Measurements from ENCODE around the gene USP10. TPM values are rescaled to one million over a fixed set of nuclear protein-coding genes. Genes with fewer than 3 reads are reported as not detected.

USP10 gene
- total RNA-seq, 1 experiment from 2014 or later = 203 TPM

DNA sequence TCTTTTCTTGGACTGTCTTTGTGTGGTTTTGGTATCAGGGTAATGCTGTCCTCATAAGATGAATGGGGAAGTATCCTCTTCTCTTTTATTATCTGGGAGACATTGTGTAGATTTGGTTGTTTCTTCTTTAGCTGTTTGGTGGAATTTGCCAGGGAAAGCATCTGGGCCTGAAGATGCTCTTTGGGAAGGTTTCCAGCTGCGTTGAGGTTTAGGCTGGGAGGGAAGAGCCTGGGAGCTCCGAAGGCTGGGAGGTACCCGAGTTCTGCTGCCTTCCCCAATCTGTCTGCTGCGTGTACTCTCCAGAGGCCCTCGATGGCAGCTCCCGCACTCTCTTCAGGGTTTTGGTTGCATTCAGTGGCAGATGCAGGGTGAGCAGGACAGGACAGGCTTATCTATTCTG is 94.4 kb downstream of the USP10 start:
- H3K23me2 ChIP-seq (ENCODE audit: insufficient read length, low read depth, low read length, poor library complexity, severe bottlenecking) = no peaks in the 10 kb centered on the region
- no CpG with 5 or more reads among the region's 6 CpGs for WGBS (ENCODE audit: extremely low coverage, insufficient read length, low lambda C conversion rate)
- H3K4me3 Mint-ChIP-seq = no peak overlapping the region
- H3K36me3 Mint-ChIP-seq (ENCODE audit: insufficient read depth in 1 of 3, low read depth in 3 of 3) = no peaks in the 10 kb centered on the region
- H2AFZ ChIP-seq (ENCODE audit: low read length) = no peak overlapping the region
- H4K91ac ChIP-seq (ENCODE audit: insufficient read length, low read depth, low read length) = no peak overlapping the region
- TF ChIP-seq, protein P1, sequence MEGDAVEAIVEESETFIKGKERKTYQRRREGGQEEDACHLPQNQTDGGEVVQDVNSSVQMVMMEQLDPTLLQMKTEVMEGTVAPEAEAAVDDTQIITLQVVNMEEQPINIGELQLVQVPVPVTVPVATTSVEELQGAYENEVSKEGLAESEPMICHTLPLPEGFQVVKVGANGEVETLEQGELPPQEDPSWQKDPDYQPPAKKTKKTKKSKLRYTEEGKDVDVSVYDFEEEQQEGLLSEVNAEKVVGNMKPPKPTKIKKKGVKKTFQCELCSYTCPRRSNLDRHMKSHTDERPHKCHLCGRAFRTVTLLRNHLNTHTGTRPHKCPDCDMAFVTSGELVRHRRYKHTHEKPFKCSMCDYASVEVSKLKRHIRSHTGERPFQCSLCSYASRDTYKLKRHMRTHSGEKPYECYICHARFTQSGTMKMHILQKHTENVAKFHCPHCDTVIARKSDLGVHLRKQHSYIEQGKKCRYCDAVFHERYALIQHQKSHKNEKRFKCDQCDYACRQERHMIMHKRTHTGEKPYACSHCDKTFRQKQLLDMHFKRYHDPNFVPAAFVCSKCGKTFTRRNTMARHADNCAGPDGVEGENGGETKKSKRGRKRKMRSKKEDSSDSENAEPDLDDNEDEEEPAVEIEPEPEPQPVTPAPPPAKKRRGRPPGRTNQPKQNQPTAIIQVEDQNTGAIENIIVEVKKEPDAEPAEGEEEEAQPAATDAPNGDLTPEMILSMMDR (conservative IDR thresholded peaks at IDR 0.05) = no peak
- no peaks in the 10 kb centered on the region for H3K27me3 Mint-ChIP-seq (ENCODE audit: low read depth)
- H3K27me3 ChIP-seq (ENCODE audit: insufficient read depth, low read length) = no peaks in the 10 kb centered on the region
- no peak overlapping the region for H3K14ac ChIP-seq (ENCODE audit: insufficient read depth, low read length)
- no peak overlapping the region for H3K4me2 ChIP-seq (ENCODE audit: insufficient read depth, insufficient read length, low read length)
- DNase-seq = no peak
- no peak overlapping the region for H4K8ac ChIP-seq (replicated peaks; ENCODE audit: insufficient read length, low read depth, low read length)
- H3K9me3 ChIP-seq (ENCODE audit: control insufficient read depth, low read depth, low read length) = no peaks in the 10 kb centered on the region
- no peak overlapping the region for H2BK12ac ChIP-seq (ENCODE audit: insufficient read length, low read depth, low read length)
- H3K79me2 ChIP-seq (ENCODE audit: insufficient read depth, low read length) = no peaks in the 10 kb centered on the region
- H3T11ph ChIP-seq (ENCODE audit: low read length) = no peak overlapping the region
- H2BK5ac ChIP-seq (ENCODE audit: insufficient read length, low read length) = no peak overlapping the region
- H3K4ac ChIP-seq (ENCODE audit: low read depth, low read length) = no peak overlapping the region
- H2BK120ac ChIP-seq (ENCODE audit: low read depth, low read length, poor library complexity, severe bottlenecking) = no peak overlapping the region
- no peak overlapping the region for H3K9ac ChIP-seq (ENCODE audit: extremely low read depth, insufficient read length, low read length)
- H3K23ac ChIP-seq (ENCODE audit: insufficient read length, low read depth, low read length) = no peak overlapping the region
- H3K27ac ChIP-seq (ENCODE audit: insufficient read length, low read depth, low read length) = no peak overlapping the region
- no peaks in the 10 kb centered on the region for H3K9me3 Mint-ChIP-seq
- no peak overlapping the region for H3K56ac ChIP-seq (ENCODE audit: insufficient read length, low read depth, low read length)
- no peak overlapping the region for H2AK5ac ChIP-seq (ENCODE audit: insufficient read length, low read length)
- H3K18ac ChIP-seq (ENCODE audit: insufficient read length, low read depth, low read length) = no peak overlapping the region
- 0 out of 4 replicates have a peak, but pooled peaks cover 0 to 4% of the 10 kb centered on the region in 2 experiments for H3K4me1 Mint-ChIP-seq
- no peaks in the 10 kb centered on the region for H3K79me1 ChIP-seq (ENCODE audit: insufficient read depth, low read depth, low read length, poor library complexity, severe bottlenecking)
- H3K4me1 ChIP-seq (ENCODE audit: insufficient read depth, low read length) = no peaks in the 10 kb centered on the region
- no peak overlapping the region for H2BK20ac ChIP-seq (ENCODE audit: low read depth, low read length, poor library complexity, severe bottlenecking)
- H4K20me1 ChIP-seq (ENCODE audit: control insufficient read depth, insufficient read depth, insufficient read length) = no peaks in the 10 kb centered on the region
- no peak overlapping the region for H2BK15ac ChIP-seq (ENCODE audit: low read depth, low read length)
- H3K27ac Mint-ChIP-seq = peak overlapping the region in 1 of 3 experiments; percentile 8; a peak in 1 of 7 replicates
- no peak overlapping the region for H4K5ac ChIP-seq (ENCODE audit: insufficient read length, low read depth, low read length)

Measured in H9 (cell line).